Activated CD4-positive, alpha-beta memory T cell treated with anti-CD3 and anti-CD28 coated beads, Interleukin-2, amount 10 ng/mL, durations not matched to agents 7 days and 5 days (primary cell): ENCODE data around the gene CD109. TPM values are rescaled to one million over a fixed set of nuclear protein-coding genes. Genes with fewer than 3 reads are reported as not detected.
A peak's percentile ranks its signal among the peaks of the same experiment; 100 is the strongest.

Experiments
- CTCF ChIA-PET: fragments of 350-600 bp; sonication (Branson Sonifier 250); formaldehyde crosslinking; loops from one replicate; lab custom pipeline; 2021; ENCODE audit warnings: antibody characterized with exemption, inconsistent platforms; lab: Charles Lee
- POLR2A ChIA-PET: fragments of 350-600 bp; sonication (Branson Sonifier 250); formaldehyde crosslinking; loops from one replicate; lab custom pipeline; 2021; ENCODE audit warnings: antibody characterized with exemption; lab: Charles Lee
- DNase-seq: peaks from one replicate; pipeline ENCODE4 v3.0.0-alpha.2; 2020
- H3K27ac Mint-ChIP-seq: one replicate; pipeline ENCODE4 v1.8.0; 2021; ENCODE audit warnings: mild to moderate bottlenecking, mixed read lengths
- H3K27me3 Mint-ChIP-seq: one replicate; pipeline ENCODE4 v1.8.0; 2021; ENCODE audit warnings: mixed read lengths
- H3K36me3 Mint-ChIP-seq: one replicate; pipeline ENCODE4 v1.8.0; 2021; ENCODE audit warnings: low read depth, mixed read lengths
- H3K4me1 Mint-ChIP-seq: one replicate; pipeline ENCODE4 v1.8.0; 2021; ENCODE audit warnings: mixed read lengths
- H3K4me3 Mint-ChIP-seq: one replicate; pipeline ENCODE4 v1.8.0; 2021; ENCODE audit warnings: mild to moderate bottlenecking, mixed read lengths
- H3K9me3 Mint-ChIP-seq: one replicate; pipeline ENCODE4 v1.8.0; 2021; ENCODE audit warnings: mixed read lengths
- total RNA-seq, 2 experiments: library from RNA; stranded (reverse); gene quantifications; one replicate each; pipeline ENCODE4 v1.2.3, GENCODE V29; 2021

Gene CD109
- total RNA-seq, 2 experiments from 2014 or later = 13.6 to 15.0 TPM

GRCh38 chr6:73694711-73695411 lies 1.1 kb upstream of the CD109 start:
- peaks cover 19% of the 10 kb centered on the region for H3K36me3 Mint-ChIP-seq
- H3K4me3 Mint-ChIP-seq = peak overlapping the region; percentile 82
- POLR2A ChIA-PET = interaction anchor here (1.1 to 1.7 kb wide), 5 partner anchors 19 to 179 kb away, joined by 4 to 8 read pairs (median 4); partner anchors contain the start of genes EEF1A1 and SLC17A5
- CTCF ChIA-PET = interaction anchor here (1.2 to 1.8 kb wide), 2 partner anchors 19 to 146 kb away, joined by 3 to 4 read pairs; no protein-coding TSS in a partner anchor
- H3K4me1 Mint-ChIP-seq = peaks cover 39% of the 10 kb centered on the region
- peak overlapping the region; percentile 50 for H3K27ac Mint-ChIP-seq
- peaks cover 5% of the 10 kb centered on the region for H3K27me3 Mint-ChIP-seq
- no peak for DNase-seq
- no peaks in the 10 kb centered on the region for H3K9me3 Mint-ChIP-seq

GRCh38 chr6:73696966-73697655 lies 1.1 kb downstream of the CD109 start:
- ChIA-PET POLR2A (interaction anchor here (1.0 to 1.1 kb wide), 2 partner anchors 44 to 332 kb away, joined by 3 read pairs; no protein-coding TSS in a partner anchor), CTCF (interaction anchor here (1.0 kb wide), 1 partner anchor 13 kb away, joined by 4 read pairs; no protein-coding TSS in a partner anchor)
- Mint-ChIP-seq H3K4me1 (peaks cover 43% of the 10 kb centered on the region), H3K4me3 (peak overlapping the region; percentile 82), H3K9me3 (no peaks in the 10 kb centered on the region), H3K36me3 (peaks cover 35% of the 10 kb centered on the region), H3K27me3 (peaks cover 2% of the 10 kb centered on the region), H3K27ac (peak overlapping the region; percentile 81)
- DNase-seq = no peak

- Mint-ChIP-seq H3K4me1 (peaks cover 48% of the 10 kb centered on the region), H3K36me3 (peaks cover 50% of the 10 kb centered on the region), H3K27ac (no peak overlapping the region), H3K27me3 (peaks cover 2% of the 10 kb centered on the region), H3K4me3 (no peak overlapping the region), H3K9me3 (no peaks in the 10 kb centered on the region)
- DNase-seq = no peak
- POLR2A ChIA-PET = no interaction called here
- CTCF ChIA-PET = no interaction called here
Observed at GRCh38 chr6:73699676-73700459, 3.9 kb downstream of the CD109 start.

- no peak overlapping the region for H3K27ac Mint-ChIP-seq
- peaks cover 50% of the 10 kb centered on the region for H3K36me3 Mint-ChIP-seq
- peaks cover 2% of the 10 kb centered on the region for H3K27me3 Mint-ChIP-seq
- H3K4me3 Mint-ChIP-seq = no peak overlapping the region
- CTCF ChIA-PET = interaction anchor here (1.6 kb wide), 1 partner anchor 29 kb away, joined by 4 read pairs; no protein-coding TSS in a partner anchor
- H3K9me3 Mint-ChIP-seq = no peaks in the 10 kb centered on the region
- peaks cover 26% of the 10 kb centered on the region for H3K4me1 Mint-ChIP-seq
- POLR2A ChIA-PET = no interaction called here
- DNase-seq = no peak
Observed at GRCh38 chr6:73702444-73702843, 6.4 kb downstream of the CD109 start.

- no peak overlapping the region for H3K4me3 Mint-ChIP-seq
- ChIA-PET CTCF (no interaction called here), POLR2A (no interaction called here)
- H3K27me3 Mint-ChIP-seq = peaks cover 2% of the 10 kb centered on the region
- H3K27ac Mint-ChIP-seq = no peak overlapping the region
- H3K9me3 Mint-ChIP-seq = no peaks in the 10 kb centered on the region
- no peak for DNase-seq
- H3K36me3 Mint-ChIP-seq = peaks cover 43% of the 10 kb centered on the region
- peaks cover 19% of the 10 kb centered on the region for H3K4me1 Mint-ChIP-seq
Observed at GRCh38 chr6:73703466-73703865, 7.5 kb downstream of the CD109 start.

GRCh38 chr6:73704260-73704659 lies 8.3 kb downstream of the CD109 start:
- Mint-ChIP-seq H3K4me1 (peaks cover 16% of the 10 kb centered on the region), H3K9me3 (no peaks in the 10 kb centered on the region), H3K27me3 (peaks cover 2% of the 10 kb centered on the region), H3K4me3 (no peak overlapping the region), H3K27ac (no peak overlapping the region), H3K36me3 (peaks cover 42% of the 10 kb centered on the region)
- ChIA-PET CTCF (interaction anchor here (1.3 kb wide), 1 partner anchor 29 kb away, joined by 5 read pairs; no protein-coding TSS in a partner anchor), POLR2A (no interaction called here)
- no peak for DNase-seq

GRCh38 chr6:73704798-73705197 lies 8.8 kb downstream of the CD109 start:
- peaks cover 2% of the 10 kb centered on the region for H3K27me3 Mint-ChIP-seq
- ChIA-PET CTCF (interaction anchor here (1.3 kb wide), 1 partner anchor 28 kb away, joined by 5 read pairs; no protein-coding TSS in a partner anchor), POLR2A (no interaction called here)
- peaks cover 16% of the 10 kb centered on the region for H3K4me1 Mint-ChIP-seq
- peaks cover 39% of the 10 kb centered on the region for H3K36me3 Mint-ChIP-seq
- H3K27ac Mint-ChIP-seq = no peak overlapping the region
- no peaks in the 10 kb centered on the region for H3K9me3 Mint-ChIP-seq
- no peak for DNase-seq
- no peak overlapping the region for H3K4me3 Mint-ChIP-seq

- H3K4me3 Mint-ChIP-seq = no peak overlapping the region
- ChIA-PET CTCF (interaction anchor here (1.0 to 1.7 kb wide), 4 partner anchors 15 to 32 kb away, joined by 3 to 7 read pairs (median 4); no protein-coding TSS in a partner anchor), POLR2A (interaction anchor here (0.9 kb wide), 1 partner anchor 186 kb away, joined by 3 read pairs; the partner anchor contains the start of gene EEF1A1)
- no peaks in the 10 kb centered on the region for H3K27me3 Mint-ChIP-seq
- peaks cover 13% of the 10 kb centered on the region for H3K4me1 Mint-ChIP-seq
- DNase-seq = no peak
- no peak overlapping the region for H3K27ac Mint-ChIP-seq
- H3K9me3 Mint-ChIP-seq = no peaks in the 10 kb centered on the region
- peaks cover 25% of the 10 kb centered on the region for H3K36me3 Mint-ChIP-seq
Observed at GRCh38 chr6:73706971-73707370, 11.0 kb downstream of the CD109 start.

GRCh38 chr6:73710470-73710869 lies 14.5 kb downstream of the CD109 start:
- Mint-ChIP-seq H3K27me3 (no peaks in the 10 kb centered on the region), H3K4me1 (peaks cover 8% of the 10 kb centered on the region), H3K36me3 (peaks cover 21% of the 10 kb centered on the region), H3K9me3 (no peaks in the 10 kb centered on the region), H3K4me3 (no peak overlapping the region), H3K27ac (no peak overlapping the region)
- no peak for DNase-seq
- ChIA-PET POLR2A (no interaction called here), CTCF (interaction anchor here (1.0 kb wide), 1 partner anchor 23 kb away, joined by 3 read pairs; no protein-coding TSS in a partner anchor)

- POLR2A ChIA-PET = no interaction called here
- CTCF ChIA-PET = interaction anchor here (1.0 kb wide), 1 partner anchor 22 kb away, joined by 3 read pairs; no protein-coding TSS in a partner anchor
Observed at GRCh38 chr6:73710948-73711347, 14.9 kb downstream of the CD109 start.

GRCh38 chr6:73712535-73713173 lies 16.7 kb downstream of the CD109 start:
- CTCF ChIA-PET = interaction anchor here (1.6 kb wide), 1 partner anchor 20 kb away, joined by 8 read pairs; no protein-coding TSS in a partner anchor

More at GRCh38 chr6:73710948-73711347, 14.9 kb downstream of the CD109 start:
- no peak overlapping the region for H3K27ac Mint-ChIP-seq
- no peaks in the 10 kb centered on the region for H3K9me3 Mint-ChIP-seq
- no peaks in the 10 kb centered on the region for H3K27me3 Mint-ChIP-seq
- H3K36me3 Mint-ChIP-seq = peaks cover 21% of the 10 kb centered on the region
- no peak overlapping the region for H3K4me3 Mint-ChIP-seq
- DNase-seq = no peak
- H3K4me1 Mint-ChIP-seq = peaks cover 8% of the 10 kb centered on the region

More at GRCh38 chr6:73712535-73713173, 16.7 kb downstream of the CD109 start:
- Mint-ChIP-seq H3K27ac (no peak overlapping the region), H3K27me3 (no peaks in the 10 kb centered on the region), H3K4me1 (peaks cover 8% of the 10 kb centered on the region), H3K9me3 (no peaks in the 10 kb centered on the region), H3K36me3 (peaks cover 26% of the 10 kb centered on the region), H3K4me3 (no peak overlapping the region)
- no peak for DNase-seq
- POLR2A ChIA-PET = no interaction called here
